ENCODE measurements around the gene AGPAT3.
"Not testable (repeated sequence)": the region's sequence is repeated elsewhere in the genome, so short reads cannot be mapped to it uniquely, and the experiment has no call there.

Gene AGPAT3

GRCh38 chr21:43834146-43834905, 30.7 kb upstream of the AGPAT3 start:
- no peak for DNase-seq (ENCODE audit: low spot score)

GRCh38 chr21:43835050-43835449, 30.0 kb upstream of the AGPAT3 start:
- no peak for DNase-seq (ENCODE audit: low spot score)

- DNase-seq (ENCODE audit: low spot score) = no peak
Observed at GRCh38 chr21:43835861-43836260, 29.2 kb upstream of the AGPAT3 start.

GRCh38 chr21:43836616-43837015, 28.4 kb upstream of the AGPAT3 start:
- no peak for DNase-seq (ENCODE audit: low spot score)

- no peak for DNase-seq (ENCODE audit: low spot score)
Observed at GRCh38 chr21:43840259-43840658, 24.8 kb upstream of the AGPAT3 start.

- no peak for DNase-seq (ENCODE audit: low spot score)
Observed at GRCh38 chr21:43842742-43843141, 22.3 kb upstream of the AGPAT3 start.

- not testable (repeated sequence) for DNase-seq (ENCODE audit: low spot score)
Observed at GRCh38 chr21:43844906-43845305, 20.1 kb upstream of the AGPAT3 start.

GRCh38 chr21:43845386-43845785, 19.6 kb upstream of the AGPAT3 start:
- DNase-seq (ENCODE audit: low spot score) = no peak

- DNase-seq (ENCODE audit: low spot score) = no peak
Observed at GRCh38 chr21:43846430-43846829, 18.6 kb upstream of the AGPAT3 start.

- no peak for DNase-seq (ENCODE audit: low spot score)
Observed at GRCh38 chr21:43847301-43847700, 17.7 kb upstream of the AGPAT3 start.

- no peak for DNase-seq (ENCODE audit: low spot score)
Observed at GRCh38 chr21:43848771-43849170, 16.3 kb upstream of the AGPAT3 start.

GRCh38 chr21:43849532-43850299, 15.3 kb upstream of the AGPAT3 start:
- DNase-seq (ENCODE audit: low spot score) = no peak

- no peak for DNase-seq (ENCODE audit: low spot score)
Observed at GRCh38 chr21:43850728-43851295, 14.2 kb upstream of the AGPAT3 start.

- no peak for DNase-seq (ENCODE audit: low spot score)
Observed at GRCh38 chr21:43851593-43851992, 13.4 kb upstream of the AGPAT3 start.

GRCh38 chr21:43853851-43854772, 10.9 kb upstream of the AGPAT3 start:
- DNase-seq (ENCODE audit: low spot score) = peak; percentile 64

GRCh38 chr21:43854773-43855633, 10.0 kb upstream of the AGPAT3 start:
- no peak for DNase-seq (ENCODE audit: low spot score)

GRCh38 chr21:43855955-43856354, 9.1 kb upstream of the AGPAT3 start:
- no peak for DNase-seq (ENCODE audit: low spot score)

- DNase-seq (ENCODE audit: low spot score) = no peak
Observed at GRCh38 chr21:43858806-43859648, 6.0 kb upstream of the AGPAT3 start.

- DNase-seq (ENCODE audit: low spot score) = no peak
Observed at GRCh38 chr21:43859747-43860214, 5.2 kb upstream of the AGPAT3 start.

- no peak for DNase-seq (ENCODE audit: low spot score)
Observed at GRCh38 chr21:43861706-43862105, 3.3 kb upstream of the AGPAT3 start.
